ENCODE data around the gene C1D.
"Not testable (repeated sequence)": the region's sequence is repeated elsewhere in the genome, so short reads cannot be mapped to it uniquely, and the experiment has no call there.

Gene C1D

DNA sequence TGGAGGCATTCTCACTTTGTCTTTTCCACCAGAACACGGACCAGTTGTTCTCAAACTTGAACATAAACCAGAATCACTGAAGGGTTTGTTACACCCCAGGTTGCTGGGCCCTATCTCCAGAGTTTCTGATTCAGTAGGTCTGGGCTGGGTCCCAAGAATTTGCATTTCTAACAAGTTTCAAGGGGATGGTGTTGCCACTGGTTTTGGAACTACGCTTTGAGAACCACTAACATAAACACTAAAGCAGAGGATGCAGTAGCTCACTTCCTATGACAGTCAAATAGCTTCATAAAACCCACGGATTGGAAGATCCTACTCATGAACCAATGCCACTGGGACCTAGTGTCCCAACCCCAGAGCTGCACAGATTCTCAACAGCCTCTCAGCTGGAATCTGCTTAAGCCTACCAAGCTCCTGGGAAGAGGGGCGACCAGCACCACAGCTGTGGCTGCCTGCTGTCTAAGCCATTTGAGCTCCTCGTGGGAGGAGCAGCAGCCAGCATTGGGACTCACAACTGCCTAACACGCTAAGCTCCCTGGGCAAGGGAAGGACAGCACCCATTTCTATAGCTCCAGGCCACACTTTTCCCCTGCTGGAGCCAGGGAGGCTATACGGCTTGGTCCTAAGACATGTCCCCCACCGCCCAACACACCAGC, 62.5 kb downstream of the C1D start:
- no peak for DNase-seq (ENCODE audit: low read depth, low spot score)

DNA sequence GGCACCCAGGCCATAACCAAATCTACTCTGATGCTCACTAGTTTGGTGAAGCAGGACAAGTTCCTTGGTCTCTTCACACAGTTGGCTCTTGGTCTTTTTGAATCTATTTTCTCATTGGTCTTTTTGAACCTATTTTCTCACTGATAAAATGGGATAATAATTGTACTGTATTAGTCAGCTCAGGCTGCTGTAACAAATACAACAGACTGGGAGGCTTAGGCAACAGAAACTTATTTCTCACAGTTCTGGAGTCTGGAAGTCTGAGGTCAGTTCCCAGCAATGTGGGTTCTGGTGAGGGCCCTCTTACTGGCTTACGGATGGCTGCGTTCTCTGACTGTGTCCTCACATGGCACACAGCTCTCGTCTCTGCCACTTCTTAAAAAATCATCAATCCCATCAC, 63.5 kb downstream of the C1D start:
- no peak for DNase-seq (ENCODE audit: low read depth, low spot score)

DNA sequence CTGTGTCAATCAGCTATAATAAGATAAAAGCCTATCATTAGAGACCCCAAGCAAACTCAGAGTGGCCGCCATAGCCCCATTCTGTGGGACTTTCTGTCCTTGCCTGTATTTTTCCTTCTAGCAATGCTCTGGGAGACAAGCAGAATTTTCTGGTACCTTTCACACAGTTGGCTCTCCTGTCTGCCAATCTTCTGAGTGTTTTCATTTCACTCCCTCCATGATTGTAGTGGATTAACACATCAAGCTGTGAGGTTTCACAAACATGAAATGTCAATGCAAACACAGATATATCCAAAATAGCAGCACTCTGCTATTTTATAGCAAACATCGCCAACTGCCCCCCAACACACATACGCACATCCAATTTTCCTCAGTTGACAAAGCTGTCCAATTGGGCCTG, 64.9 kb downstream of the C1D start:
- no peak for DNase-seq (ENCODE audit: low read depth, low spot score)

DNA sequence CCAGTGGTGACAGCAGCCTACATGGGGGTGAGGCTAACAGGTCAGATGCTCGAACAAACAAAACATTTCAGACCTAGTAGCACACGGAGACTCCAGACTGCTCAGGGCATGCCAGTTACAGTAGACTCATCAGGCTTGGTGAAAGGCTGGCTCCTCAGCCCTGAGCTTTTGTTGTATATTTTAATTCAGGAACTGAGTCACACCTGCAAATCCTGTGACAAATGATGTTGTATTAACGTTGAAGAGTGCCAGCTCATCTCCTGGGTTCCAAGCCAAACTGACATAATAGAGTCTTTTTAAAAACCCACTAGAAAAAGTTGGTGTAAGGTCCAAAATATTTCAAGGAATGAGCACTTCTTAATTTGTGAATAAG, 65.3 kb downstream of the C1D start:
- no peak for DNase-seq (ENCODE audit: low read depth, low spot score)

GRCh38 chr2:67996772-67997527, 65.9 kb downstream of the C1D start:
- DNase-seq (ENCODE audit: low read depth, low spot score) = no peak

DNA sequence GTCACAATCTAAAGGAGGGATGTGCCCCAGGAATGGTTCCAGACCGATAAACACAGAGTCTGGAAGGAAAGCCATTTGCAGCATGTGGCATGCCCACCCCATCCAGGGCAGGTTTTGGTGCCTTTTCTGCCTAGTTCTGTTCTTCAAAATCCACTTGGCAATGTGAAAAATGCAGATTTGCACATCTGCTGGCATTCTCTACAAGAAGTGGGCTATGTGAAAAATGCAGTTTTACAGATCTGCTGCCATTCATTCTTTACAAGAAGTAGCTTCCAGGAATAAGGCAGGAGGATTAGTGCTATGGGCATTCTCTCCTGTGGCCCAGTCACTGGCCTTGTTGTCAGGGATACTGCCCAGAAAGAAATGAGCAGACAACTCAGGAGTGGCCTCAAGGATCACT, 68.1 kb downstream of the C1D start:
- no peak for DNase-seq (ENCODE audit: low read depth, low spot score)

- DNase-seq (ENCODE audit: low read depth, low spot score) = not testable (repeated sequence)
Observed at GRCh38 chr2:67994069-67994468, 68.7 kb downstream of the C1D start.

DNA sequence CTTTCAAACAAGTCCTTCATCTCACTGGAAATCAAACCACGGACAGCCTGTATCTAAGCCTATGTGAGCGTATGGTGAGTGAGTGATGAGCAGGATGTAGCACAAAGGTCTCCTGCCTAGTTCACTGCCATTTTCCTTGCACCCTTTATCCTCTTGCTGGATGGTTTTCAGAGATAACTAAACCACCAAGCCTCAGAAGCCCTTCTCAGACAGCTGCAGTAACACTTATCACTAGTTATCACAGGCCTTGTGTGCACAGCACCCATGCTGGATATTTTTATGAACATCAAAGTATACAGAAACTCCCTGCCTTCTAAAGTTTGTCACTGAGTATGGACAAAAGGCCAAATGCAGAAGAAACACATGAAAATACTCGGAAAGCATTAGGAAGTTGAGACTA, 69.5 kb downstream of the C1D start:
- no peak for DNase-seq (ENCODE audit: low read depth, low spot score)

GRCh38 chr2:67991456-67991855, 71.3 kb downstream of the C1D start:
- DNase-seq (ENCODE audit: low read depth, low spot score) = no peak
